HCT116 (cell line): ENCODE results near the gene ITGB1. TPM values are rescaled to one million over a fixed set of nuclear protein-coding genes. Genes with fewer than 3 reads are reported as not detected.
A peak's percentile ranks its signal among the peaks of the same experiment; 100 is the strongest.

ENCODE experiments used
- ATAC-seq: fragments of 200-7000 bp; cut with Tn5 transposase; 2 replicates; pipeline ENCODE4 v1.9.1; 2020; ENCODE audit warnings: mild to moderate bottlenecking, moderate library complexity
- BruUV-seq: library from RNA; stranded (reverse); fragments of 400-500 nt; replicated peaks from 2 replicates; lab custom pipeline; 2021; lab: Mats Ljungman, UMichigan
- CTCF ChIA-PET: fragments of 300-600 bp; sonication (Branson Sonifier 250); formaldehyde crosslinking; loops from one replicate; lab custom pipeline; 2021; ENCODE audit warnings: antibody characterized with exemption; lab: Charles Lee
- POLR2A ChIA-PET: fragments of 300-600, 350-600 bp; sonication (Branson Sonifier 250); formaldehyde crosslinking; loops from one replicate; lab custom pipeline; 2021; ENCODE audit warnings: antibody characterized with exemption; lab: Charles Lee
- RAD21 ChIA-PET, 2 experiments: fragments of 300-600 bp; sonication (Branson Sonifier 250); formaldehyde crosslinking; loops; one replicate each; lab custom pipeline; 2023; ENCODE audit warnings: low total read pairs in 2 of 2; ENCODE audit not compliant: uncharacterized antibody in 2 of 2, unreplicated experiment in 2 of 2, low non-redundant PET in 1 of 2; lab: Charles Lee
- DNase-seq: peaks from one replicate; pipeline ENCODE4 v3.0.0-alpha.2; 2010; ENCODE audit warnings: low read depth, low spot score
- H2AFZ ChIP-seq: fragments of 200-600 bp; shearing (Covaris generic), sonication (generic); 2 replicates; pipeline ENCODE4 v1.6.1; 2017; ENCODE audit warnings: low read depth, mixed run types, mixed read lengths, antibody characterized with exemption, low read length; ENCODE audit not compliant: poor library complexity, severe bottlenecking
- H3K27ac ChIP-seq: 2 replicates; pipeline ENCODE4 v1.5.1; 2012; ENCODE audit warnings: low read depth, low read length
- H3K27me3 ChIP-seq: fragments of 200-600 bp; sonication (generic); 2 replicates; pipeline ENCODE4 v1.6.1; 2016; ENCODE audit warnings: mixed run types, low read length, mixed read lengths; ENCODE audit not compliant: insufficient read depth
- H3K36me3 ChIP-seq, 2 experiments: fragments of 200-500 bp in 1 of 2; fragments of 200-600 bp in 1 of 2; sonication (Bioruptor generic) in 1 of 2; sonication (generic) in 1 of 2; 2 replicates each; pipeline versions ENCODE4 v1.5.1 to v1.6.1; 2014 to 2016; ENCODE audit warnings: low read length in 2 of 2, inconsistent platforms in 1 of 2, mixed read lengths in 1 of 2, mixed run types in 1 of 2; ENCODE audit not compliant: insufficient read depth in 2 of 2, control insufficient read depth in 1 of 2
- H3K4me1 ChIP-seq, 2 experiments: fragments of 200-600 bp in 1 of 2; sonication (generic) in 1 of 2; 2 replicates each; pipeline versions ENCODE4 v1.5.1 to v1.6.1; 2012 to 2017; ENCODE audit warnings: low read length in 2 of 2, inconsistent platforms in 1 of 2, mild to moderate bottlenecking in 1 of 2, mixed read lengths in 1 of 2, mixed run types in 1 of 2, moderate library complexity in 1 of 2; ENCODE audit not compliant: insufficient read depth in 2 of 2, control insufficient read depth in 1 of 2
- H3K4me2 ChIP-seq: fragments of 200-600 bp; sonication (generic); 2 replicates; pipeline ENCODE4 v1.6.1; 2017; ENCODE audit warnings: mixed run types, low read length, mixed read lengths
- H3K4me3 ChIP-seq, 2 experiments: fragments of 200-600 bp in 1 of 2; sonication (generic) in 1 of 2; replicated peaks in 1 of 2; 2 replicates each; pipeline ENCODE4 v1.5.1; 2011 to 2016; ENCODE audit warnings: low read length in 2 of 2, control low read depth in 1 of 2, low read depth in 1 of 2, mild to moderate bottlenecking in 1 of 2, mixed read lengths in 1 of 2, mixed run types in 1 of 2
- H3K79me2 ChIP-seq: fragments of 200-600 bp; sonication (generic); 2 replicates; pipeline ENCODE4 v1.6.1; 2017; ENCODE audit warnings: mild to moderate bottlenecking, mixed run types, low read length, moderate library complexity, mixed read lengths; ENCODE audit not compliant: insufficient read depth
- H3K9ac ChIP-seq: fragments of 200-600 bp; sonication (generic); 2 replicates; pipeline ENCODE4 v1.6.1; 2016; ENCODE audit warnings: low read length, mixed read lengths
- H3K9me2 ChIP-seq: fragments of 200-600 bp; sonication (generic), shearing (Covaris generic); 2 replicates; pipeline ENCODE4 v1.6.1; 2017; ENCODE audit warnings: mixed run types, mild to moderate bottlenecking, moderate library complexity; ENCODE audit not compliant: insufficient read depth
- H3K9me3 ChIP-seq, 2 experiments: fragments of 200-500 bp in 1 of 2; fragments of 200-600 bp in 1 of 2; sonication (Bioruptor generic) in 1 of 2; sonication (generic) in 1 of 2; 2 replicates each; pipeline ENCODE4 v1.6.1; 2014 to 2017; ENCODE audit warnings: low read length in 2 of 2, mixed read lengths in 2 of 2, inconsistent platforms in 1 of 2, low read depth in 1 of 2, mild to moderate bottlenecking in 1 of 2, mixed run types in 1 of 2, moderate library complexity in 1 of 2; ENCODE audit not compliant: control insufficient read depth in 1 of 2, insufficient read depth in 1 of 2
- H4K20me1 ChIP-seq: fragments of 200-600 bp; sonication (generic), shearing (Covaris generic); 2 replicates; pipeline ENCODE4 v1.6.1; 2017; ENCODE audit warnings: mixed run types, mild to moderate bottlenecking, moderate library complexity; ENCODE audit not compliant: insufficient read depth
- CBX3 ChIP-seq: IDR thresholded peaks from 2 replicates; pipeline ENCODE4 v1.6.1; 2012; ENCODE audit warnings: low read depth
- ELF1 ChIP-seq: IDR thresholded peaks from 2 replicates; pipeline ENCODE4 v1.6.1; 2012; ENCODE audit warnings: low read depth, borderline replicate concordance
- EZH2phosphoT487 ChIP-seq: fragments of 200-600 bp; IDR thresholded peaks from 2 replicates; pipeline ENCODE4 v1.6.1; 2018; ENCODE audit warnings: antibody characterized with exemption, borderline replicate concordance
- FOSL1 ChIP-seq: IDR thresholded peaks from 2 replicates; pipeline ENCODE4 v1.6.1; 2012; ENCODE audit warnings: low read depth
- POLR2A ChIP-seq: IDR thresholded peaks from 2 replicates; pipeline ENCODE4 v1.7.0; 2011; ENCODE audit warnings: borderline replicate concordance; ENCODE audit not compliant: insufficient read depth, insufficient read length; ENCODE audit errors: extremely low read depth
- RAD21 ChIP-seq: IDR thresholded peaks from 2 replicates; pipeline ENCODE4 v1.6.1; 2012; ENCODE audit warnings: low read depth, mild to moderate bottlenecking
- SIN3A ChIP-seq: IDR thresholded peaks from 2 replicates; pipeline ENCODE4 v1.6.1; 2012; ENCODE audit warnings: low read depth
- SP1 ChIP-seq: IDR thresholded peaks from 2 replicates; pipeline ENCODE4 v1.6.1; 2012; ENCODE audit warnings: low read depth
- ZFX ChIP-seq: fragments of 450-650 bp; IDR thresholded peaks from 2 replicates; pipeline ENCODE4 v1.6.1; 2017
- intact Hi-C: fragments of 100-400 bp; cut with micrococcal nuclease; formaldehyde crosslinking; loops from 2 replicates; pipeline ENCODE4 v1.10.0; 2022
- total RNA-seq: library from RNA; stranded (reverse); gene quantifications from one replicate; pipeline ENCODE4 v1.2.1, GENCODE V29; 2021; ENCODE audit not compliant: unreplicated experiment
- TF ChIP-seq, protein P1 (sequence below): IDR thresholded peaks from 2 replicates; pipeline ENCODE4 v1.6.1; 2012

The ITGB1 gene
- total RNA-seq, 1 experiment from 2014 or later, result 366 TPM

GRCh38 chr10:32982911-32983909 is 25.2 kb upstream of the ITGB1 start (continued):
- TF ChIP-seq RAD21 (peak; percentile 36; the same call in 1 of the 2 replicates), EZH2phosphoT487 (no peak), ELF1 (no peak), SIN3A (peak; percentile 76), ZFX (peak; percentile 36; the same call in 1 of the 2 replicates), POLR2A (no peak), CBX3 (peak; percentile 91)

DNA sequence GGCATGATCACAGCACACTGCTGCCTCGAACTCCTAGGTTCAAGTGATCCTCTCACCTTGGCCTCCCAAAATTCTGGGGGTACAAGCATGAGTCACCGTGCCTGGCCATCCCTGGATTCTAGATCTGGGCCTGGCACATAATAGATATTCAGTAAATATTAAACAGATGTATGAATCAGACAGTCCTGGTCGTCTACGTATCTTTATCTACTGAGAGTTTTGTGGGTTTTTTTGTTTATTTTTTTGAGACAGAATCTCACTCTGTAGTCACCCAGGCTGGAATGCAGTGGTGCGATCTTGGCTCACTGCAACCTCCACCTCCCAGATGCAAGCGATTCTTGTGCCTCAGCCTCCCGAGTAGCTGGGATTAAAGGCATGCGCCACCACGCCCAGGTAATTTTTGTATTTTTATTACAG is 24.3 kb upstream of the ITGB1 start:
- ATAC-seq (peak; percentile 9), DNase-seq (no peak)
- Histone ChIP-seq H4K20me1 (no peaks in the 10 kb centered on the region), H3K4me2 (peak overlapping the region; percentile 84), H2AFZ (no peak overlapping the region), H3K79me2 (no peaks in the 10 kb centered on the region), H3K36me3 (no peaks in the 10 kb centered on the region), H3K4me3 (peak overlapping the region; percentile 2 to 55; a peak in 3 of 4 replicates), H3K9me2 (no peaks in the 10 kb centered on the region), H3K27ac (peak overlapping the region; percentile 71), H3K4me1 (peaks cover 64 to 82% of the 10 kb centered on the region in 2 experiments), H3K9ac (peak overlapping the region; percentile 73), H3K9me3 (no peaks in the 10 kb centered on the region), H3K27me3 (no peaks in the 10 kb centered on the region)
- TF ChIP-seq RAD21, result no peak
- TF ChIP-seq SP1, result peak; percentile 24; the same call in 1 of the 2 replicates
- peak; percentile 59; the same call in 1 of the 2 replicates for TF ChIP-seq FOSL1
- TF ChIP-seq, protein P1, sequence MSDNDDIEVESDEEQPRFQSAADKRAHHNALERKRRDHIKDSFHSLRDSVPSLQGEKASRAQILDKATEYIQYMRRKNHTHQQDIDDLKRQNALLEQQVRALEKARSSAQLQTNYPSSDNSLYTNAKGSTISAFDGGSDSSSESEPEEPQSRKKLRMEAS, result no peak
- TF ChIP-seq SIN3A, result no peak
- TF ChIP-seq CBX3, result peak; percentile 50; the same call in 1 of the 2 replicates
- intact Hi-C loops, result no loop called here
- CTCF ChIA-PET, result no interaction called here
- BruUV-seq, result no TSS peak
- RAD21 ChIA-PET, result no interaction called here
- POLR2A ChIA-PET, result interaction anchor here (1.0 to 2.3 kb wide), 5 partner anchors 10 to 25 kb away, joined by 3 to 5 read pairs (median 3); no protein-coding TSS in a partner anchor
